Colonic mucosa (tissue), 4 donors: ENCODE data around the gene SSUH2. TPM values are rescaled to one million over a fixed set of nuclear protein-coding genes. Genes with fewer than 3 reads are reported as not detected.

ENCODE experiments used
- DNase-seq: peaks from one replicate; pipeline ENCODE4 v3.0.0-alpha.2; 2020
- H3K27ac ChIP-seq: fragments of 200-600 bp; one replicate; pipeline ENCODE4 v1.8.0; 2021
- H3K27me3 ChIP-seq: fragments of 200-600 bp; one replicate; pipeline ENCODE4 v1.8.0; 2021
- H3K36me3 ChIP-seq: fragments of 200-600 bp; one replicate; pipeline ENCODE4 v1.8.0; 2021
- H3K4me1 ChIP-seq: fragments of 200-600 bp; one replicate; pipeline ENCODE4 v1.8.0; 2021; ENCODE audit warnings: mild to moderate bottlenecking
- H3K4me3 ChIP-seq: fragments of 200-600 bp; one replicate; pipeline ENCODE4 v1.8.0; 2021
- H3K9ac ChIP-seq, 2 donors: one replicate each; pipeline ENCODE4 v1.7.0; 2013; ENCODE audit warnings: control low read depth in 2 of 2, low read depth in 2 of 2, low read length in 2 of 2
- H3K9me3 ChIP-seq: fragments of 200-600 bp; one replicate; pipeline ENCODE4 v1.8.0; 2021
- intact Hi-C: fragments of 100-400 bp; cut with DNase I; formaldehyde crosslinking; loops from one replicate; pipeline ENCODE4 v1.14.1; 2022
- total RNA-seq, 2 donors: library from RNA; stranded (reverse); fragmentation: NEBNext Ultra II Directional in 1 of 2; extraction: Animal tissue kit (Norgen Biotek cat#: 25700) in 1 of 2; gene quantifications; one replicate each; pipeline ENCODE4 v1.2.1, GENCODE V29; 2021
- TF ChIP-seq, protein P1 (sequence below): fragments of 200-600 bp; IDR thresholded peaks from one replicate; pipeline ENCODE4 v1.8.0; 2022; ENCODE audit warnings: antibody characterized with exemption, mild to moderate bottlenecking
- donor health status: healthy.
- donor health status: DM: no; HTN: no; CAD: no.
- donor health status: DM: no; HTN: no; CAD: no.

SSUH2 gene
- total RNA-seq, 2 donors from 2014 or later, result 1.2 to 4.9 TPM

DNA sequence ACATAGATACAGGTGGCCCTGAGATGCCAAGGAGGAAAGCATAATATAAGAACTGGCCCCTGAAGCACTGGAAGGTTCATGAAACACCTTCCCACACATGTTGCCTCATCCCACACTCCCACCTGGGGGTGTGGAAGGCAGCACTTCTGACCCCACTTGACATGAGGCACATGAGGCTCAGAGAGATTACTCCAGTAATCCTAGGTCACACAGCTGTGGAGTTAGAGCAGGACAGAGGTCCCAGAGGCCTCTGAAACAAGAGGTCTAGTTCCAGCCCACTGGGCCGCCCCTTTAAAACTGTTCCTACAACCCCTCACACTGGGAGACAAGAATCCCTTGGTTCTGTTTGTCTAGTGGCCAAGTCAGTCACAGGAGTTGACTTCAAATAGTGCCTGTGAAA is 7.2 kb downstream of the SSUH2 start:
- TF ChIP-seq, protein P1, sequence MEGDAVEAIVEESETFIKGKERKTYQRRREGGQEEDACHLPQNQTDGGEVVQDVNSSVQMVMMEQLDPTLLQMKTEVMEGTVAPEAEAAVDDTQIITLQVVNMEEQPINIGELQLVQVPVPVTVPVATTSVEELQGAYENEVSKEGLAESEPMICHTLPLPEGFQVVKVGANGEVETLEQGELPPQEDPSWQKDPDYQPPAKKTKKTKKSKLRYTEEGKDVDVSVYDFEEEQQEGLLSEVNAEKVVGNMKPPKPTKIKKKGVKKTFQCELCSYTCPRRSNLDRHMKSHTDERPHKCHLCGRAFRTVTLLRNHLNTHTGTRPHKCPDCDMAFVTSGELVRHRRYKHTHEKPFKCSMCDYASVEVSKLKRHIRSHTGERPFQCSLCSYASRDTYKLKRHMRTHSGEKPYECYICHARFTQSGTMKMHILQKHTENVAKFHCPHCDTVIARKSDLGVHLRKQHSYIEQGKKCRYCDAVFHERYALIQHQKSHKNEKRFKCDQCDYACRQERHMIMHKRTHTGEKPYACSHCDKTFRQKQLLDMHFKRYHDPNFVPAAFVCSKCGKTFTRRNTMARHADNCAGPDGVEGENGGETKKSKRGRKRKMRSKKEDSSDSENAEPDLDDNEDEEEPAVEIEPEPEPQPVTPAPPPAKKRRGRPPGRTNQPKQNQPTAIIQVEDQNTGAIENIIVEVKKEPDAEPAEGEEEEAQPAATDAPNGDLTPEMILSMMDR, result no peak
- Histone ChIP-seq H3K27me3 (no peaks in the 10 kb centered on the region), H3K36me3 (no peaks in the 10 kb centered on the region), H3K9ac (no peak overlapping the region), H3K4me3 (no peak overlapping the region), H3K4me1 (no peaks in the 10 kb centered on the region), H3K27ac (no peak overlapping the region), H3K9me3 (no peaks in the 10 kb centered on the region)
- DNase-seq, result no peak
- intact Hi-C loops, result no loop called here

GRCh38 chr3:8635631-8636030 is 9.0 kb downstream of the SSUH2 start:
- Histone ChIP-seq H3K4me1 (no peaks in the 10 kb centered on the region), H3K36me3 (no peaks in the 10 kb centered on the region), H3K27me3 (no peaks in the 10 kb centered on the region), H3K4me3 (no peak overlapping the region), H3K9ac (no peak overlapping the region), H3K9me3 (no peaks in the 10 kb centered on the region), H3K27ac (no peak overlapping the region)
- TF ChIP-seq, protein P1, result no peak
- intact Hi-C loops, result no loop called here
- no peak for DNase-seq

GRCh38 chr3:8635125-8635524 is 9.5 kb downstream of the SSUH2 start:
- no peak for DNase-seq
- H3K27ac ChIP-seq, result no peak overlapping the region
- TF ChIP-seq, protein P1, result no peak
- no peaks in the 10 kb centered on the region for H3K9me3 ChIP-seq
- intact Hi-C loops, result no loop called here
- no peaks in the 10 kb centered on the region for H3K36me3 ChIP-seq
- H3K9ac ChIP-seq, result no peak overlapping the region
- no peaks in the 10 kb centered on the region for H3K27me3 ChIP-seq
- no peaks in the 10 kb centered on the region for H3K4me1 ChIP-seq
- no peak overlapping the region for H3K4me3 ChIP-seq

DNA sequence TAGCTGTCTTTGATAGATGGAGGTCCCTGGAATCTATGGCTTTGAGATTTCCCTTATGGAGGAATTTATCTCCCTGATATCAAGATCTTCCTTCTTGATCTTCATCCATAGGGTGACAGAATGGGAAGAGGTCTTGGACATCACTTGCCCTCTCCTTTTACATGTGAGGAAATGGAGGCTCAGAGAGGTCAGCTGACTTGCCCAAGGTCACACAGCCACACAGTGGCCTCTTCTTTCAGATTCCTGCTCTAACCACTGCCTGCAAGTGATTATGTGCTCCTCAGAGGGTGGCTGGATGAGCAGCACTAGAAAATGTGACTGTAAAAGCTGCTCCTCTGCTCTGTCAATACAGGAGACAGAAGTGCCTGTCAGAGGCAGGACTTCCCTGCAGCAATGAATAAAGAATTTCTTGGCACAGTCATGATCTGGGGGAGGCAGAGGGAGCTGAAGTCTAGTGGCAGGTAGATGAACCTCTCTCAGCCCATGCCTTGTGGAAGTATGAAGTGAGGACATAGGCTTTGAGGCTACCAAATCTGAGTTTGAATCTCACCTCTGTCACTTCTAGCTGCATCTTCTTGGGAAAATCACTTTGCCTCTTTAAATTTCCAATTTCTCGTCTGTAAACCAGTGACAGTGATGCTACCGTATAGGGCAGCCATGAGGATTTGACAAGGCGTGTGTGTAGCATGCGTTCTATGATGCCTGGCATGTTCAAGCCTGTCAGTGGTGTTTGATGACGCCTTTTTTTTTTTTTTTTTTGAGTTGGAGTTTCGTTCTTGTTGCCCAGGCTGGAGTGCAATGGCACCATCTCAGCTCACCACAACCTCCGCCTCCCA is 12.0 kb downstream of the SSUH2 start:
- Histone ChIP-seq H3K36me3 (no peaks in the 10 kb centered on the region), H3K4me1 (no peaks in the 10 kb centered on the region), H3K9ac (no peak overlapping the region), H3K4me3 (no peak overlapping the region), H3K27ac (no peak overlapping the region), H3K27me3 (no peaks in the 10 kb centered on the region), H3K9me3 (no peaks in the 10 kb centered on the region)
- TF ChIP-seq, protein P1, result no peak
- no peak for DNase-seq
- intact Hi-C loops, result no loop called here

DNA sequence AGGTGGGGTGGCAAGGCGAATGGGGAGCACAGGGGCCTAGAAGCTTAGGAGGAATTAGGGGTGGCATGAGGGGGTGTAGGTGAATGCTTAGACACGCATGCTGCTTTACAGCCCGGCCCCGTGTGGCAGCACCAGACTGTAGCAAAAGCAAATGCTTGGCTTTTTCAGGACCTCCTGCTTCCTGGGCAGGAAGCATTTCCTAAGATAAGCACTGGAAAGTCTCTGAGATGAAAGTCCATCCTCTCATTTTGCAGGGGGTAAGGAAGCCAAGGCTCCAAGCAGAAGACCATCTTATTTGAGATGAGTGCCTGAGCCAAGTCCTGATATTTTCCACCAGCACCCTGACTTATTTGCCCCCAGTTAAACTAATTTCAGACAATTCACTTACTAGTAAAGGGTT is 12.9 kb downstream of the SSUH2 start:
- DNase-seq, result no peak
- no peak overlapping the region for H3K4me3 ChIP-seq
- H3K27ac ChIP-seq, result no peak overlapping the region
- intact Hi-C loops, result no loop called here
- no peak overlapping the region for H3K9ac ChIP-seq
- TF ChIP-seq, protein P1, result no peak
- H3K27me3 ChIP-seq, result no peaks in the 10 kb centered on the region
- H3K4me1 ChIP-seq, result no peaks in the 10 kb centered on the region
- no peaks in the 10 kb centered on the region for H3K9me3 ChIP-seq
- H3K36me3 ChIP-seq, result no peaks in the 10 kb centered on the region
